Measurements from ENCODE around the gene POLR2M.

The POLR2M gene

GRCh38 chr15:57706405-57707209, at the start of gene POLR2M:
TSS of gene POLR2M (plus strand) at chr15:57706714. CDS start at chr15:57706843, 129 bp downstream.
- peak; percentile 85 for DNase-seq

DNA sequence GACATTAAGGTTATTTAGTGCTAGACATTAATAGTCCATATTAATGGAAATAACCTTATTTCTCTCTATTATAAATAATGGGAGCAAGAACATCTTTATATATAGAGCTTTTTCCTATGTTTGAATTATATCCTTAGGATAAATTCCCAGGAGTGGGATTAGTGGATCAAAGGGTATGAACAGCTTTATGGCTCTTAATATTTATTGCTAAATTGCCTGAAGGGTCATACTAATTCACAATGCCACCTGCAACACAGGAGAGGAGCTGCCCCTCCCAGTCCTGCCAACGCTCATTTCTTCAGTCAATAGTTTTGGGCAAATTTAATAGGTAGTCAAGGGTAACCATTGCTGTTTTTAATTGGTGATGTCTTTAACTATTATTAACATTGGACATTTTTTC, 48.9 kb upstream of the POLR2M start:
- no peak for DNase-seq

DNA sequence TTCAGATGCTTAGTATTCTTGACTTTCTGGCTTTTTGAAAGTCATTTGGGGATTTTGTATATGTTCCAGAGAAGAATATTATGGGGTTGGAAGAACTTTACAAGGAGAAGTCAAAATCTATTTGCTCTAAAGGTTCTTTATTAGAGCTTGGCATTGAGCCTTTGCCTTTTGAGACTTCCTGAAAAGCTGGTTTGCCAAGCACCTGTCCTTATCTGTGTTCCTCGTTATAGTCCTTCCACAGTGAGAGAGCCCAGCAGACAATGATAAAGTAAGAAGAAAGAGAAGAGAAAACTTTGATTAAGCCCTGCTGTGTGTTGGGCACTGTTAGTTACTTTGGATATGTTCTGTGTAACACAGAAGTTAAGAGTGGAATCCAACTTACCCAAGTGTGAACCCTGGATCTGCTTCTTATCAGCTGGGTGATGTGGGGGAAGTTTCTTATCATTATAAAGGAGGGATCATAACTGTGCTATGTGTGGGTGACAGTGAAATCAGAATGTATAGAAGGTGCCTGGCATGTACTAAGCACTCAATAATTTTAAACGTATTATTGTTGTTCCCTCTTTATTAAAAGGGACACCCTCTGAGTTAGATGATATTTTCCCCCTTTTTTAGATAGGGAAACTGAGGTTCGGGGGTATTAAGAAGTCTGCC, 44.3 kb upstream of the POLR2M start:
- no peak for DNase-seq

DNA sequence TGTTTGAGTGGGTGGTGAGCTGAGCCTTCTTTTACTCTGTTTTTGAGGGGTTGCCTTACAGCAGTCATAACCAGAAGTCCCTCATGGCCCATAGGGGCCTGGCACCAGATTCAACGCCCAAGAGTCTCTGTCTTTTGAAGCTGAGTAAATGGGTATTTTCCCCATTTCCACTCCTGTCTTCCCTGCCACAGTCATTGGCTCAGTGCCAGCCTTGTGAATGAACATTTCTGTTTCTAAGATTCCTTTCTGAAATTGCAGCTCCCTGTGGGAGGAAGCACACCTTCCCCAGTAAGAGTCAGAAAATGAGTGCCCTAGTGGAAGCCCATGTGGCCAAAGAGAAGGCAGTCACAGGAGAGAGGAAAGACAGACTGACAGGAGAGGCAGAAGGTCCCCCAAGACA, 43.7 kb upstream of the POLR2M start:
- no peak for DNase-seq

- DNase-seq = no peak
Measured at GRCh38 chr15:57663262-57663661, 43.3 kb upstream of the POLR2M start.

- no peak for DNase-seq
Measured at GRCh38 chr15:57665194-57665593, 41.3 kb upstream of the POLR2M start.

GRCh38 chr15:57665939-57666338, 40.6 kb upstream of the POLR2M start:
- DNase-seq = no peak

DNA sequence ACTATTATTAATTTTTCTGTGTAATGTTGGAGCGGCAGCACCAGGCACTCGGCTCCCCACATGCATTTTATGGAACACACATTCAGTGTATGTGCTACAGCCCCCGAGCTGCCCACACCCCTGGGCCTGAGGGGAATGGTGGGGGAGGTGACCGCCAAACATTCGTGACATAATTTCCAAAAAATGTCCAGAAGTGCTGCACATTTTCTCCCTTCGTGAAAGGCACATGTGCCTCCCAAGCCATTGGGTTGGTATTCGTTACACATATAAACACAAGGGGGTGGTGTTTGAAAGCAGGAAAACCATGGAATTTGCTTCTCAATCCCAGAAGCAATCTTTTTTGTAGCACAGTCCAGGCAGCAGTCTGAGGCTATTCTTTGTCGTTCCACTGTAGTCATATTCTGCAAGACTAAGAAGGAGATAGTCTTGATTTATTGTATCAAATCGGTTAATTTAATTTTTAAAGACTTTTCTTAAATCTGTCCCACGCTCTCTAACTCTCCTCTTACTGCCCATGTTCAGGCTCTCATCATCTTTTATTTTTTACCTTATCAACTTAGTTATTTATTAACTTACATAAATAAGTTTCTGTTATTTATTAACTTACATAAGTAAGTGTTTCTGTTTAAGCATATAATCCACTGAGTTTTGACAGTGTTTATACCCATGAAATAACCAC, 39.2 kb upstream of the POLR2M start:
- DNase-seq = no peak

GRCh38 chr15:57668016-57668415, 38.5 kb upstream of the POLR2M start:
- DNase-seq = no peak

- DNase-seq = no peak
Measured at GRCh38 chr15:57671636-57672035, 34.9 kb upstream of the POLR2M start.

DNA sequence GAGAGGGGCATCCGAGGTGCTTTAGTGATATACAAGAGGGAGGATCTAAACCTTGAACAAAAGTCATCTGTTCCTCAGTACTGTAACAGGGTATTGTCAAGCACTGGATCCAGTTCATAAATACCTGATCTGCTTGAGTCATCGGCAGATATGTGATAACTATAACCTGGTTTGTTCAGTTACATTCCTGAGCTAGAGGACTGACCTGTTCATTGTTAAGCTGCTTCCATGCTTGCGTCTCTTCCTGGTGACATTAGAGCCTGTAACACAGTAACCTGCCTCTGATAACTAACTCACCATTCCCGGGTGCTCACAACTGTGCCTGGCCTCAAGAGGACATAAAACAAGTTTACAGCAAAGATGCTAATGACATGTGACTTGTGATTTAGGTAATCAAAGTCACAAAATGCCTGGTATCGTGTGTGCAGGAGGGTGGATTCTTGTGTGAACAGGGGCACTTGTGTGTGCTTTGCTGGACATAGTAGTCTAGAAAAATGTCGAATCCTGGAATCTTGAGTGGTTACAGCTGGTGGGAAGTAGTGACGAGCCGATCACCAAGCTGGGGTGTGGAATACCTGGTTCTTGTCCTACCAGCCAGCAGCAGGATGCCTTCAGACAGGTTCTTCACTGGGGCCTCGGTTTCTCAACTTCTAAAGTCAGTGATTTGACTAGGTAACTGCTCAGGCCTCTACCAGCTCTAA, 30.9 kb upstream of the POLR2M start:
- DNase-seq = no peak

GRCh38 chr15:57676585-57676984, 29.9 kb upstream of the POLR2M start:
- no peak for DNase-seq

GRCh38 chr15:57677204-57677603, 29.3 kb upstream of the POLR2M start:
- DNase-seq = no peak

GRCh38 chr15:57680021-57680420, 26.5 kb upstream of the POLR2M start:
- DNase-seq = no peak

DNA sequence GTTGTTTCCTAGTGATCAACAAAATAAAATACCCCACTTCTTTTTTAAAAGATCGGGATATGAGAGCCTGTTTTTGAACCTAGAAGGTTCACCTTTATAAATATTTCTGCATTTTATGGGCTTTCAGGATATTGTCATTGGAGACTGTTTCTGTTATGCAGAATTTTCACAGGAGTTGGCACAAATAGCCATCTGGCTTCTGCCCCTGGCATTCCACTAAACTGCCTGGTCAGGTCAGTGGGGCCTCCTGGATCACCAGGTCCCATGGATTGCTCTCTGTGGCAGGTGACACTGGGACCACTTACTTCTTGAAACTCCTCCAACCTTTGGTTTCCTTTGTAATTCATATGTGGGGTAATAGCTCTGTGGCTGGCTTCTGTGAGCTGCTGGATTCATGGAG, 25.5 kb upstream of the POLR2M start:
- no peak for DNase-seq

GRCh38 chr15:57683481-57683880, 23.0 kb upstream of the POLR2M start:
- DNase-seq = no peak

DNA sequence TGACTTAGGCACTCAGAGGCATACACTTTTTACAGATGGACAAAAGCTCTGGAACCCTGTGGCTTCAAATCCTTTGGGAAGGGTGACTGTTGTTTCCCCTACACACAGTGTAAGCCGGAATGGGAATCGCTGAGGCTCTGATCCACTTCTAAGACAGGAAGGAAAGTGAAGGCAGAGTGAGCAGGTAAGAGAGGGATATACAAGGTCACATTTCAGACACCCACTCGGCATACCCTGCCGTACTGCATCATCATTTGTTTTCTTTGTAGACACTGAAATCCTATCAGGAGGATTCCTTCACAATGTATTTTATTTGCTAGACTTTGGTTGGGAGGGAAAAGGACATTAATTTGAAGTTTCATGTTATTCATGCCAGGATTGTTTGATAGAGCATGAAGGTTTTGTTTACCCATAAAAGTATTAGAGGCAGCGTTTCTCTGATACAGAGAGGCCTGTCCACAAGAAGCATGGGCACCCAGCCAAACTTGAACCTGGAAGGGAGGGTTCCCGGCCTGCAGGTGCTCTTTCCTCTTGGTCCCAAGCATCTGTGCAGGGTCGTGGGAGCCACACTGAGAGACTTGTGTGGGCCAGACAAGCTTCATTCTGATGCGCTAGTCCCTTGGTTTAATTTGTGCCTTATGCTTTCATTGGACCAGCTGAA, 21.9 kb upstream of the POLR2M start:
- no peak for DNase-seq

DNA sequence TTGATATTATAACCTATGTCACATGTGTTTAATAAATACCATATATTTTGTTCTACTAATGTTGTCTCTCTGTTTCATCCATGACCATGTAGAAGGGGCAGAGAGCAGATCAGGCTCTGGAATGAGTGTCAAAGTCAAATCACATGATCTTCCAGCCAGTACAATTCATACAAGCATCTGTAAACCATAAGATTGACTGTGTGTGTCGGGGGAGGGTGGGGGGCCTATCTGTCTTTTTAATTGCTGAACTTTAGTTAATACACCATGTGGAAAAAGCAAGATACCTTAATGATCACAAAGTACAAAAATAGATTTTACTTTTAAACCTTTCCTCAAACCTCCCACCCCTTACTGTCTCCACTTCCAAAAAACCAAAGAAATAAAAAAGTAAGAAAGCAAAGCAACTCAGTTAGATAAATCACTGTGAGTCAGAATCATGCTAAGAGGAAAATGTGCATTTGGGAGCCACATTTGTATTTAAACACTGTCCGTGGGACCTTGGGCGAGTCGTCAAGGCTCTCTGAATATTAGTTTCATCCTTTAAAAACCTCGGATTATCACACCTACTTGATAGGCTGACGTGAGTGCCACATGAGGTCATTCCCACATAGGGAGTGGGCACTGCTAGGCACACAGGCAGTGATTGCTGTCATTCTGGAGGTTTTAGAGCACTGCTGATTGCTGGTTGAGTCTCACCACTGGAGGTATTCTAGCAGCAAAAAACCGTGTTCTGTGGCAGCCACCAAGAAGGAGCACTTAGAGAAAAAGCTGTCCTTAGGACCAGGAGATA, 21.0 kb upstream of the POLR2M start:
- no peak for DNase-seq

DNA sequence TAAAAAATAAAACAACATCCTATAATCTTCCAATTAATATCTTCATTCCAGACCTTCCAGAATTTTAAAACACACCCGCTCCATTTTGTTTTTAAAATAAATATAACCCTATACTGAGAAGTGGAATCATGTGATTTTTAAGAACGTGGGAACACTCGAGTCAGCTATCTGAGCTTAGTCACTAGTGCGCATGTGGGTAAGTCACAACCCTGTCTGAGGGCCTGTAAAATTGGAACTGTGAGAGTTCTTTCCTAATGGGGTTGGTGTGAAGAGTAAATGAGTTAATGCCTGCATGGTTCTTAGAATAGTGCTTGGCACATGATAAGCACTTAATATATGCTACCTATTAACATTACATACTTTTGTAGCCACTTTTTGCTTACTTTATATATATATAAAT, 19.9 kb upstream of the POLR2M start:
- DNase-seq = no peak

- DNase-seq = no peak
Measured at GRCh38 chr15:57690341-57690966, 16.1 kb upstream of the POLR2M start.

DNA sequence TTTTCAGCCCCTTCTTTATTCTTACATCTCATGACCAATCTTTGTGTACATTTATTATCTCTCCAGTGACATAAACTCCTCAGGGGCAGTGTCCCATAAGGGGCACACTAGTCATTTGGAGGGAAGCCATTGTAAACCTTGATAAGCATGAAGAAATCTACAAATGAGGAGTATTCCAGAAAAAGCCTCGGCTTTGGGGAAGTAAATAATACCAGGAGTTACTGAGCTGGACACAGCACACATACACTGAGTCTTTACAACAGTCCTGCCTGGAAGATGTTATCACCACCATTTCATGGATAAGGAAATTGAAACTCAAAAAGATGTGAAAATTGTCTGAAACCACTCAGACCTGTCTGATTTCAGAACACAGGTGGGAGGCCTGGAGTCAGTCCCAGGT, 15.4 kb upstream of the POLR2M start:
- no peak for DNase-seq

DNA sequence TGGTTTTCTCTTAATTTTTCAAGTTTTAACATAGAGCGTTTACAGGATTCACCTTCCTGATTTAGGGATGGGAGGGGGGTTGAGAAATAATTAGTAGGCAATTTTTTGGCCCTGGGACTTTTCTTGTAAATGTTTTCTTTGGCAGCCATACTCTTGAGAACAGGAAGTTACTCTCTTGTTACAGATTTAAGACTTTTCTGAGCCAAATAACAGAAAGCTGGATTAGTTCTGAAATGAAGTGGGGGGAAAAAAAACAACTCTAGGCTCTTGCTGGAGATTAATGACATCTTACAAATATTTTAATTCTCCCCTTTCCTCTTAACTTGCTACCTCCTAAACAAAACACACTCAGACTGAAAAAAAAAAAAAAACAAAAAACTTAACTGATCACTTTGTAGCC, 13.8 kb upstream of the POLR2M start:
- DNase-seq = no peak
